HG03196 (cell line): ENCODE measurements around the gene CAPNS2.
"Not testable (repeated sequence)": the region's sequence is repeated elsewhere in the genome, so short reads cannot be mapped to it uniquely, and the experiment has no call there.

ENCODE experiments used
- ATAC-seq: cut with Tn5 transposase; IDR thresholded peaks from one replicate; pipeline ENCODE4 v1.9.1; 2021; ENCODE audit not compliant: unreplicated experiment

Gene CAPNS2

DNA sequence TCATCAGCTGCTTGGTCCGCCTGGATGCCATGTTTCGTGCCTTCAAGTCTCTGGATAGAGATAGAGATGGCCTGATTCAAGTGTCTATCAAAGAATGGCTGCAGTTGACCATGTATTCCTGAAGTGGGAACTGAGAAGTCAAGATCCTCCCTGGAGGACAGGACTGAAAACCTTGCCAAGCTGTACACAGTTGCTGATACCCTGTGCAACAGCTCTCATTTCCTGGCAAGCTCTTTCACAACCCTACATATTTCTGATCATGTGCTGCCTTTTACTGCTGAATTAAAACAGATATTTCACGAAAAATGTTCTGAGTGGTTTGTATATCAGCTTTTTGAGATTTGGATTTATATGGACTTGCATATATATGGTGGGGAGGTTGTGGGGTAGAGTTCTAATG lies 898 bp downstream of the CAPNS2 start:
- no peak for ATAC-seq

DNA sequence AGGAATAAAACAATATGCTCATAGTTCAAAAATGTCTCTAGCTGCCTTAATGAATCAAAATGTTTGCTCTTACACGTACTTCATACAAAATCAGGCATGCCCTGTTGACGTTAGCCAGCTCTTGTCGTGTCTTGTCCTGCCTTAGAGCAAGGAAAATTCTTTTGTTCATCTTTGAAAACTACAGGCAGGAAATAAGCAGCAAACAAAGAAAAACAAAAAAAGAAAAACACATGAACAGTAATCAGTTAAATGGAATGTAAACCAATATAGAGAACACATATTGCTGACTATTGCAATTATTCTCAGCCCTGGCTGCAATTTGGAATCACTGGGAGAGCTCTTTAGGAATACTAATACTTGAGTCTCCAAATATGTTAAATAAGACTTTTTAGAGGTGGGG lies 1.7 kb downstream of the CAPNS2 start:
- no peak for ATAC-seq

DNA sequence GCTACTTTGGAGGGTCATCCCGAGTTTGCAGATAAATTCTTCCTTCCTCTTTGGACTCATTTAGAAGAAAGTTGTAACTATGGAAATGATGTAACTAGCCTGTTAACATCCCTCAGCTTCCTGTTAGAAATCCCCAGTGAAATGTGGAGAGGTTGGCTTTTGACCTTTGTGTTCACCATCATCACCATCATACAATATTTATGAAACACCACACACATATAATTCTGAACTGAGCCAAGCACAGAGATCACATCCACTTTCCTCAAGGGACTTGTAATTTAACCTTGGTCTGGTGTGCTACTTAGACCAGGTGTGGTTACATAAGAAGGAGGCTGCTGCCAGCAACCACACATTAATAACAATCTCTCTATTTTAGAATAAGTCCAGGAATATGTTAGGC lies 2.5 kb downstream of the CAPNS2 start:
- no peak for ATAC-seq

DNA sequence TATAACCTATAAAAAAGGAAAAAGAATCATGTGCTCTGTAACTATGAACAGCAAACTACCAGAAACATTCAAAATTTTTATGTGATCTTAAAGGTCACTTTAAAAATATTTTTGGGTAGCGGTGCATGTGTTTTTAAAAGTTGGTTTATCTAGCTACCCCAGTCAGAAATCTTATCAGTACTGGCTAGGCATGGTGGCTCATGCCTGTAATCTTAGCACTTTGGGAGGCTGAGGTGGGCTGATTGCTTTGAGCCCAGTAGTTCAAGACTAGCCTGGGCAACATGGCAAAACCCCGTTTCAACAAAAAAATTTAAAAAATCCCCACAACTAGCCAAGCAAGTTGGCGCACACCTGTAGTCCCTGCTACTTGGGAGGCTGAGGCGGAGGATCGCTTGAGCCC lies 3.7 kb downstream of the CAPNS2 start:
- no peak for ATAC-seq

DNA sequence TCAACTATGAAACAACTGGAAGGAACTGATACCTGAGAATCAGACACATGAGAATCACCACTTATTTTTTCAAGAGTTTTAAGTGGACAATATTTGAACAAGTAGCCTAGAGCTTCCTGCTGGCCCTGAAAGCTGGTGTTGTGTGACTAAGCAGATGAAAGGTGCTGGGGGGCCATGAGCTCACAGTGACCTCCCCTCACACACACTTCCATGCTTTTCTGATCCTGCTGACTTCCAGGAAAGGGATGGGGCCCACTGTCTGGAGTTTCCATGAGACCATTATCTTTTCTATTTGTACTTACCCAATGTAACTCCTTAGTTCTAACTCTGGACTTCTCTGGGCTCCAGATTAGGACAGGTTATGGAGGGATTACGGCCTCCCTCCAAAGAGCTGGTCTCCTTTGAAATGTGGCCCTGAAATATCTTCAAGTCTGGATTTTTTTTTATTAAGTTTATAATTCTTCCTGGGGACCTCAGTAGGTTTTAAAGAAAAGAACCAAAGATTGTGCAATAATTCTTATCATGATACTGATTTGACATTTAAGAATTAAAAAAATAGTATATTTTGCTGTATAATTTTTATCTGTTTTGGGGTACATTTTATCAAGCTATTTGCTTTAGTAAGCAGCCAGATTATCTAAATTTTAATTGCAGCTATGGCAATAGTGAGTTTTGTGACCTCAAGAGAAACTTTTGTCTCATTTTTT lies 4.9 kb downstream of the CAPNS2 start:
- no peak for ATAC-seq

DNA sequence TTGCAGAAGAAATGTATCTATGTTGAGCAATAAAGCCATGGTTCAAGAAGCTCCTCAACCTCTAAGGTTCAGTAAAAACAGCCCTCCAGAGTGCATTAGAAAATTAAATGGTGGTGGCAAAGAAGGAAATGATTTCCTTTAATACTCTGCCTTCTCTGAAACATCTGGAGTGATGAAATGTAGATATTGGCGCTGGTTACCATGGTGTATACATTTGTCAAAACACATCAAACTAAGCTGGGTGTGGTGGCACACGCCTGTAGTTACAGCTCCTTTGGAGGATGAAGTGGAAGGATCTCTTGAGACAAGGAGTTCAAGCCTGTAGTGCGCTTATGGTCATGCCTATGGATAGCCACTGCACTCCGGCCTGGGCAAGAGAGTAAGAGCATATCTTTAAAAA lies 6.0 kb downstream of the CAPNS2 start:
- ATAC-seq: no peak

DNA sequence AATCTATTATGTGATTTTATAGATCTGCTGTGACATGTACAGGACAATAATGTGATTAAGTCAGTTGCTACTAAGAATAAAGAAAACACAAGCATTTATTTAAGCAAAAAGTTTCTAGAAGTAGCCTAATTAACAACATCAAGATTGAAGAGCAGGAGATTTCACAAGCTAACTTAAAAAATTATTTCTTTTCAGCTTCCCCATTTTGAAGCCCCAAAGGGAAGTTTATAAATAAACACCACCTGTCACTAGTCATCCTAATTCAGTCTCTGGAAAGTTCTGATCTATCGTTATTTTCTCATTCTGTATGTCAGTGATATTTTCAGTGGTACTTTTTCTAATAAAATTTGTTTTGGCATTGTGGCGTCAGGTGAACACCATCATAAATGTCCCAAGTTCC lies 8.3 kb downstream of the CAPNS2 start:
- ATAC-seq: no peak

DNA sequence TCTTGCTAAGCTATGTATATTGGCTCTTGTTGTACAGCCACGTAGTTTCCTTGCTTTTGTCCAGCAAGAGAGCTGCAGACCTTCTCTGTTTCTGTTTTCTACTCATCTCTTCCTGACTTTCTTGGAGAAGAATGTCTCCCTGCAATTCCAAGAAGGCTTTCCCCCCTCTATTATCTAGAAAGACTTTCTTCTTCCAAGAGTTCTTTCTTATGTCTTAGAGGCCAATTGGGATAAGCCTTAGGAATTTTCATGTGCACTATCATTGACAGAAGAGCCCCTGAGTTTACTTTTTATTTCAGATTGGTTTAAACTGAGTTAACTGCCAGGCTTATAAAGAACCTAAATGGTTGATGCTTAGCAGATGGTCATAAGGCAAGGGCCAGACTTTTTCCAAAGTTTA lies 9.0 kb downstream of the CAPNS2 start:
- ATAC-seq: no peak

DNA sequence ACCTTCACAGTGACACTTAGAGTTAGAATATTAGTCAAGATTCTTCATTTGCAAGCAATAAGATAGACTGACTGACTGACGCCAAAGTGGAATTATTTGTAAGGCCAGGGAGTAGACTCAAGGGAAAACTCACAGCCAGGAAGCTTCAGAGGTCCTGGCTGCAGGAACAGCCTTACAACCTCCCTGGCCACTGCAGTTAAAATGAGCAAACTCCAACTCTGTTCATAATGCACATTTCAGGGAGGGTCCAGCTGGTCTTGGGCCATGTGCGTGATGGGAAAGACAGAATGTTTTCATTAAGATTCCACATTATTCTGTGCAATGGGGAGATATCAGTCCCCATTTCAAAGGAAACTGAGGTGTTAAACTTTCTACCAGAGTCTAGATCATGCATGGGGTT lies 9.9 kb downstream of the CAPNS2 start:
- ATAC-seq: no peak

DNA sequence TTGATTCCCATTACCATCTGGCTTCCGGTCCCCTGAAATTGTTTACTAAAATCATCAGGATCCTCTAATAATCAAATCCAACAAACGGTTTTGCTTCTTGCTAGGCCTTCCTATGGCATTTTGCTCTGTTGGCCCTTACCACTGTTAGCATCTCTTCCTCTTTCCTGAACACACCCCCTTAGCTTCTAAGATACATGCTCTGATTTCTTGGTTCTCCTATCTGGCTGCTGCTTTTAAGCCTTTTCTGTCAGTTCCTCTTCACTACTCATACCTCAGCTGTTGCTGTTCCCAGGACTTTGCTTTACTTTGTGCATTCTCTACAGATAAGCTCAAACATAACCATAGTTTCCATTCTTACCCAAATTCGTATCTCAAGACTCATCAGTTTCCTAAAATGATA lies 11.4 kb downstream of the CAPNS2 start:
- ATAC-seq: no peak

DNA sequence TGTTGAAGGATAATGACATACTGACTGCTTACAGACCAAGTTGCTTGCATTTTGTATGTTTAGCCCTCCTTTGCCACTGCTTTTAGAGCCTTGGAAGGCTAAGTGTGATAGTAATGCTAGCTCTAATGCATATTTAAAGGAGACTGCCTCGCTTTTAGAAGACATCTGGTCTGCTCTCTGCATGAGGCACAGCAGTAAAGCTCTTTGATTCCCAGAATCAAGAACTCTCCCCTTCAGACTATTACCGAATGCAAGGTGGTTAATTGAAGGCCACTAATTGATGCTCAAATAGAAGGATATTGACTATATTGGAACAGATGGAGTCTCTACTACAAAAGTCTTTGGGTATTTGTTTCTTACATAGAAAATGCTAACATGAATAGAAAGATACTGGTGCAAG lies 19.1 kb downstream of the CAPNS2 start:
- no peak for ATAC-seq

DNA sequence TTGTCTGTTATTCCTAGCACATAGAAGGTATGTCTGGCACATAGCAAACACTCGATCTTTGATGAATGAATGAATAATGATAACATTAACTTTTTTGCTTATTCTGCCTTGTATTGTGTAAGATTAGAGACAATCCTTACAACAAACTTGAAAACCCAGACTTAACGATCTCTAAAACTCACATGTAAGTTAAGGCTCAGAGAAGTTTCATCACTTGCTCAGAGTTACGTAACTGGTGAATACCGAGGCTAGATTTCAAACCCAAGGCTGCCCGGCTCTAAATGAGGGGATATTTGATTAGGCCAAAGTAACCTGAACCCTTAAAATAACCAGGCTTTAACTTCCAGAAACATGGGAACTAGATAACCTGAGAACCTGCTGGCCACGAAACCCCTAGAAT lies 22.3 kb downstream of the CAPNS2 start:
- ATAC-seq: no peak

DNA sequence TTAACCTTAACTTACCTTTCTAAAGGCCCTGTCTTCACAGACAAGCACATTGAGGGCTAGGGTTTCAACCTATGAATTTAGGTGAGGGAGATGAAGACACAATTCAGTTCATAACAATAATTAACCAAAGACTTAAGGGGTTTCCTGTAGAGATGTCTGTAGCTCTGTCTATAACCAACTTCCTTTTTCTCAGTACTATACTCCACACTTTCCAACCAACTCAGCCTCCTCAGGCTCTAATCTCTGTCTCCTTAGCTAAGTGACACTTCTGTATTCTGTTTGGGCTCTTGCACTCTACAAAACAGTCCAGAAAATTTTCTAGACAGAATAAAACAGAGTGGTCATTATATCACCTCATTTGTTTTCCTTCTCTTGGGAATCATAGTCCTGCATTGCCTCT lies 25.8 kb downstream of the CAPNS2 start:
- no peak for ATAC-seq

DNA sequence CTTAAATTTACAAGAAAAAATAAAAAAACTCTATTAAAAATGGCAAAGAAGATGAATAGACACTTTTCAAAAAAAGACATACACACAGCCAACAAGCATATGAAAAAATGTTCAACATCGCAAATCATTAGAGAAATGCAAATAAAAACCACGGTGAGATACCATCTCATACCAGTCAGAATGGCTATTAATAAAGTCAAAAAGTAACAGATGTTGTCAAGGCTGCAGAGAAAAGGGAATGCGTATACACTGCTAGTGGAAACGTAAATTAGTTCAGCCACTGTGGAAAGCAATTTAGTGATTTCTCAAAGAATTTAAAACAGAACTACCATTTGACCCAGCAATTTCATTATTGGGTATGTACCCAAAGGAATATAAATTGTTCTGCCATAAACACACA lies 31.4 kb downstream of the CAPNS2 start:
- ATAC-seq: no peak

DNA sequence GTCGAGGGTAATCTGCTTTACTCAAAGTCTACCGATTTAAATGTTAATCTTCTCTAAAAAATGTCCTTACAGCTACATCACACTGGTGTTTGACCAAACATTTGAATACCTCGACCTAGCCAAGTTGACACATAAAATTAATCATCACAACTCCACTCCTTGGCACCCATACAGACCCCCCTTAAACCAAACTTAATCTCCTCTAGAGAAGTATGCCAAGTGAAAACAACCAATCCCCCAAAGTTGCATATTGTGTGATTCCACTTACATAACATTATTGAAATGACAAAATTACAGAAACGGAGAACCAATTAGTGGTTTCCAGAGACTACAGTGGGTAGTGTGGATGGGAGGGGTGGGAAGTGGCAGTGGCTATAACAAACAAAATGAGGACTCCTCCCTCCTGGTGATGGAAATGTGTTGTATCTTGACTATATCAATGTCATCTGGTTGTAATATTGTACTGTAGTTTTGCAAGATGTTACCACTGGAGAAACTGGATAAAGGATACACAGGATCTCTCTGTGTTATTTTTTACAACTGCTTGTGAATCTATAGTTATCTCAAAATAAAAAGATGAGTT lies 39.4 kb downstream of the CAPNS2 start:
- ATAC-seq: no peak

DNA sequence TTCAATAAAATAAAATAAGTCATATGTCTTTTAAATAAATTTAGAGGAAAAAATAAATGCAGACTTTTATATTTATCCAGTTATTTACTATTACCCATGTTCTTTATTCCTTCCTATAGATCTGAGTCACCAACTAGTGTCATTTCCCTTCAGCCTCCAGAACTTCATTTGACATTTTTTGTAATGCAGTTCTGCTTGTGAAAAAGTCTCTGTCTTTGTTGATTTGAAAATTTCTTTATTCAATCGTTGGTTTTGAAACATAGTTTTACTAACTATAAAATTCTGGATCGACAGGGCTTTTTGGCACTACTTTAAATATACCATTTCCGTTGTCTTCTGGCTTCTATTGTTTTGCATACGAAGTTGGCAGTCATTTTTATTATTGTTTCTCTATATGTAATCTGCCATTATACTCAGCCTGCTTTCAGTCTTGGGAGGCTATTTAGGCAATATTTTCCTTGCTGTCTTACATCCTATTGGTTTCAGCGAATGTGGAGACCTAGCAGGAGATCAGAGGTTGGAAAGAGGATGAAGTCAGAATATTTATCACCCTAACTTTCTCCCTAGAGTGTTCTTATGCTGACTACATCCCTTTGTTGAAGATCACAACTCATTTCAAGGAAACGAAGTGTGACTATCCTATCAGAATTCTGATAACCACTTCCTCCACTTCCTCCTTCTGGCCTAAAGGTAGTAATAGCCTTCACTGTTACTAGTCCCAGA lies 47.3 kb downstream of the CAPNS2 start:
- no peak for ATAC-seq

DNA sequence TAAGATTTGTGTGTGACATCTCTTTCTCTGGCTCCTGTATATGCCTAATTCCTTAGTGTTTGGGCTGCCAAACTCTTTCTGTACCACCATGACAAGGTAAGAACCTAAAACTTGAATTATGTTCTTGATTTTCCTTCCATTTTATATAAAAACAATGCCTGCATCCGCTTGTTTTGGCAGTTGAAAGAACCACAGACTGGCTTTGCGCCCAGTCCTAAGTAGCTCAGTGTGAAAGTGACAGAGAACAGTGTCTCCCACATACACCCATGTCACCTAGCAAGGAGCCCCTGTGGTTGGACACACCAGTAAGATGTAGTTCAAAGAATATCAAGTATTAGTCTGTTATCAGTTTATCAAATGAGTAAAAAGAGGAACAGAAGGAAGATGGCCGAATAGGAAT lies 48.6 kb downstream of the CAPNS2 start:
- ATAC-seq: no peak

DNA sequence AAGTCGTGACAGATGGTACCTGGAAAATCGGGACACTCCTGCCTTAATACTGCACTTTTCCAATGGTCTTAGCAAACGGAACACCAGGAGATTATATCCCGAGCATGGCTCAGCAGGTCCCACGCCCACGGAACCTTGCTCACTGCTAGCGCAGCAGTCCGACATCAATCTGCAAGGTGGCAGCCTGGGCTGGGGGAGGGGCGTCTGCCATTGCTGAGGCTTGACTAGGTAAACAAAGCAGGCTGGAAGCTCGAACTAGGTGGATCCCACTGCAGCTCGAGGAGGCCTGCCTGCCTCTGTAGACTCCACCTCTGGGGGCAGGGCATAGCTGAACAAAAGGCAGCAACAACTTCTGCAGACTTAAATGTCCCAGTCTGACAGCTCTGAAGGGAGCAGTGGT lies 49.2 kb downstream of the CAPNS2 start:
- ATAC-seq: not testable (repeated sequence)
